Embryonic facial prominence (tissue), 1 donor: Measurements from ENCODE around the gene CRISPLD2.

Experiments
- DNase-seq: peaks from one replicate; pipeline ENCODE4 v3.0.0-alpha.2; 2016; ENCODE audit errors: extremely low spot score

CRISPLD2 gene

DNA sequence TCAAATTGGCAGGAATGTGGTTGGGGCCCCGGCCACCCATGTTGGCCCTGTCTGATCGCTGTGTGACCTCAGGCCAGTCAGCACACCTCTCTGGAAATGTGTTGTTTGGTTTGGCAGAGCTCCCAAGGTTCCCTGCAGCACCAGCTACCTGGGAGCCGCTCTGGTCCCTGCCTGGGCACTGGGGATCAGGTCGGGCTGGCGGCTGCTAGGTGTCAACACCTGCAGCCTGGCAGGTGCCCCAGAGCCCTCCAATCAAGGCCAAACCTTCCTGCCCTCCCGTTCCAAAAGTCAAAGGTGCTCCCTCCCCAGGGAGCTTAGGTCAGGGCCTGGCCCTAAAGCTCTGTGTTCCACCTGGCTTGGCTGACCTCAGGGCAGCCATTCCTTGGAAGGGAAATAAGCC lies 135.6 kb downstream of the CRISPLD2 start:
- no peak for DNase-seq

DNA sequence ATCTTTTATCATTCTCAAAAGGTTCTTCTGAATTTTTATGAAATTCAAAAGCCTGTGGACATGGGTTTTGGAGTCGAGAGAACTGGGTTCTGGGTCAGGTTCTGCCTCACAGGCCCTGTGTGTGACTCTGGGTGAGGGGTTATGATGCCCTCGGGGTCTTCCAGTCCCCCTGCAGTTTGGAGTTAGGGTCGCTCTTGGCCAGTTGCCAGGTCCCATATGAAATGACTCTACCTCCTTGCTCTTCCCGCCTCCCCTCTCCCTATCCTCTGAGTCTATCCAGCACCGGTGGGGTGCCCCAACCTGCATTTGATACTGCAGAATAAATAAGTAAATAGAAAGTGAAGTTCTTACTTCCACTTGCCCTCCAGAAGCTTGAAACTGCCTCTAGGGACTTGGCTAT lies 137.4 kb downstream of the CRISPLD2 start:
- DNase-seq = no peak

DNA sequence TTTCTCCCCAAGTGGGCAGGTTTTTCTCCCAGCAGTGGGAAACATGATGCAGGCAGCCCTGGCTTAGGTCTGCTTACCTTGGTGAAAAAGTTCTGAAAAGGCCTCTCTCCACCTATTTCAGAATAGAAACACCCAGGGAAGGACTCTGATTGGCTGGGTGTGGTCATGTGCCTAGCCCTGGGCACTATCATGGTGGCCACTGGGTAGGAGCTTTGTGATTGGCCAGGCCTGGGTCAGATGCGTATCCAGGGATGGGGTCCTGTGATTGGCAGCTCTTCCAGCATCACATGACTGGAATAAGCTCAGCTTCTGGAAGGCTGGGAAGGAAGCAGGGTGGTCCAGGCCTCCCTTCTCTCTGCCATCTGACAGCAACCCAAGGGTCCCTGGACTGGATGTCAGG lies 138.0 kb downstream of the CRISPLD2 start:
- no peak for DNase-seq
